ENCODE measurements around the gene ZNF638. TPM values are rescaled to one million over a fixed set of nuclear protein-coding genes. Genes with fewer than 3 reads are reported as not detected.

ZNF638 gene
- total and polyA plus RNA-seq, 9 of the 15 experiments (the other 6 are each of a cell fraction or from before 2014, with no cell fraction given): 53.3 to 165 (median 98.8) TPM

- H3K9me1 ChIP-seq (ENCODE audit: control insufficient read depth, insufficient read depth, low read length): no peaks in the 10 kb centered on the region
- no peak overlapping the region for H2AFZ ChIP-seq (ENCODE audit: low read depth, low read length)
- FAIRE-seq (no peak), ATAC-seq (no peak), DNase-seq (ENCODE audit: extremely low read depth in 1 of 4, low spot score in 3 of 4) (no peak)
- no peaks in the 10 kb centered on the region for H3K4me1 ChIP-seq (replicated peaks in 1 of 2; ENCODE audit: control insufficient read depth in 2 of 2, insufficient read depth in 2 of 2, low read length in 2 of 2)
- BruUV-seq (replicated peaks): no TSS peak
- H3K27ac ChIP-seq (ENCODE audit: extremely low read depth, low read depth, low read length): no peak overlapping the region
- peaks cover 13 to 18% of the 10 kb centered on the region in 2 experiments for H3K27me3 ChIP-seq (ENCODE audit: control insufficient read depth in 2 of 2, insufficient read depth in 2 of 2, low read length in 2 of 2)
- POLR2A ChIA-PET: no interaction called here
- H3K9me3 ChIP-seq (replicated peaks; ENCODE audit: control insufficient read depth, insufficient read depth, low read depth, low read length): no peaks in the 10 kb centered on the region
- intact Hi-C loops (cut with micrococcal nuclease): no loop called here
- no peaks in the 10 kb centered on the region for H3K36me3 ChIP-seq (ENCODE audit: control insufficient read depth, insufficient read depth, low read length)
- WGBS (ENCODE audit: insufficient coverage, low coverage, missing lambda C conversion rate): 0% methylated on average over 2 of the region's 2 CpGs
- no peak overlapping the region for H3K4me3 ChIP-seq
- CTCF ChIA-PET (ENCODE audit: low intra/inter-chr PET ratio): no interaction called here
- no peak overlapping the region for H3K9ac ChIP-seq (ENCODE audit: insufficient read depth in 1 of 2, low read depth in 2 of 2, low read length in 2 of 2)
- H4K20me1 ChIP-seq (replicated peaks; ENCODE audit: control insufficient read depth, insufficient read depth, low read length): no peaks in the 10 kb centered on the region
- H3K79me2 ChIP-seq (ENCODE audit: control insufficient read depth, insufficient read depth, low read length): no peaks in the 10 kb centered on the region
- in situ Hi-C loops (cut with MboI): no loop called here
- H3K4me2 ChIP-seq (ENCODE audit: insufficient read depth, low read length): no peak overlapping the region
- no peak for TF ChIP-seq CREB1 (IDR thresholded peaks at IDR 0.05)
- TF ChIP-seq CREB1 (CRISPR knock-in tag; IDR thresholded peaks at IDR 0.05): no peak
- no peak for TF ChIP-seq SIX5 (IDR thresholded peaks at IDR 0.05; ENCODE audit: borderline replicate concordance in 1 of 2, insufficient read depth in 1 of 2, low read depth in 1 of 2, low read length in 2 of 2)
- TF ChIP-seq MAFF (IDR thresholded peaks at IDR 0.05; ENCODE audit: low read length): peak; percentile 57
- no peak for TF ChIP-seq PRDM10 (IDR thresholded peaks at IDR 0.05; ENCODE audit: partially characterized antibody)
- TF ChIP-seq SMAD3 (CRISPR knock-in tag; conservative IDR thresholded peaks at IDR 0.05): no peak
- TF ChIP-seq C11orf30 (IDR thresholded peaks at IDR 0.05; ENCODE audit: low read depth): peak; percentile 34; the same call in 1 of the 2 replicates
- TF ChIP-seq MAFK (IDR thresholded peaks at IDR 0.05; ENCODE audit: low read length): peak; percentile 26; the same call in 1 of the 2 replicates
- no peak for TF ChIP-seq PREB (CRISPR knock-in tag; IDR thresholded peaks at IDR 0.05)
- TF ChIP-seq HOXB6 (CRISPR knock-in tag; IDR thresholded peaks at IDR 0.05; ENCODE audit: borderline replicate concordance): no peak
- TF ChIP-seq MAFG (tag; conservative IDR thresholded peaks at IDR 0.05): peak; percentile 62
- TF ChIP-seq KLF6 (CRISPR knock-in tag; IDR thresholded peaks at IDR 0.05; ENCODE audit: borderline replicate concordance): no peak
- peak; percentile 79 for TF ChIP-seq ZNF316 (IDR thresholded peaks at IDR 0.05)
Measured at GRCh38 chr2:71285706-71286105, 45.9 kb upstream of the ZNF638 start.

Data from K562 (cell line).